Coronary artery (tissue), 2 donors: Measurements from ENCODE around the gene ARNT2.
A peak's percentile ranks its signal among the peaks of the same experiment; 100 is the strongest.

Experiments used
- DNase-seq: peaks from one replicate; pipeline ENCODE4 v3.0.0-alpha.2; 2017; ENCODE audit warnings: low spot score
- H3K27ac ChIP-seq, 2 donors: fragments of 200-600 bp; sonication (generic); one replicate each; pipeline ENCODE4 v1.5.1; 2016 to 2019
- H3K4me3 ChIP-seq: fragments of 200-600 bp; sonication (generic); 2 replicates; pipeline ENCODE4 v1.5.1; 2016; ENCODE audit warnings: mild to moderate bottlenecking, moderate library complexity
- CTCF ChIP-seq: fragments of 200-600 bp; sonication (generic); IDR thresholded peaks from one replicate; pipeline ENCODE4 v1.5.1; 2019; ENCODE audit warnings: antibody characterized with exemption

ARNT2 gene

GRCh38 chr15:80395616-80396015 is 8.6 kb upstream of the ARNT2 start:
- H3K27ac ChIP-seq = no peak overlapping the region
- no peak for DNase-seq
- TF ChIP-seq CTCF = no peak
- H3K4me3 ChIP-seq = no peak overlapping the region

- DNase-seq = no peak
- H3K27ac ChIP-seq = no peak overlapping the region
- TF ChIP-seq CTCF = no peak
- H3K4me3 ChIP-seq = no peak overlapping the region
These were observed 8.1 kb upstream of the ARNT2 start for GRCh38 chr15:80396096-80396495.

- TF ChIP-seq CTCF = no peak
- H3K4me3 ChIP-seq = no peak overlapping the region
- H3K27ac ChIP-seq = no peak overlapping the region
- no peak for DNase-seq
These were observed 4.7 kb upstream of the ARNT2 start for GRCh38 chr15:80399508-80399907.

- Histone ChIP-seq H3K4me3 (no peak overlapping the region), H3K27ac (no peak overlapping the region)
- TF ChIP-seq CTCF = no peak
- no peak for DNase-seq
These were observed 2.7 kb upstream of the ARNT2 start for GRCh38 chr15:80401456-80401855.

GRCh38 chr15:80402339-80402738 is 1.8 kb upstream of the ARNT2 start:
- Histone ChIP-seq H3K4me3 (no peak overlapping the region), H3K27ac (no peak overlapping the region)
- DNase-seq = no peak
- TF ChIP-seq CTCF = no peak

- H3K27ac ChIP-seq = peak overlapping the region; percentile 50 to 71
These were observed 498 bp upstream of the ARNT2 start for GRCh38 chr15:80403712-80404056.

More at GRCh38 chr15:80403712-80404056, 498 bp upstream of the ARNT2 start:
- TF ChIP-seq CTCF = no peak
- no peak for DNase-seq
- peak overlapping the region; percentile 72 for H3K4me3 ChIP-seq
